HG03175 (cell line): Measurements from ENCODE around the gene DDX17.

Experiments used
- ATAC-seq: cut with Tn5 transposase; IDR thresholded peaks from one replicate; pipeline ENCODE4 v1.9.1; 2021; ENCODE audit warnings: mild to moderate bottlenecking, moderate library complexity; ENCODE audit not compliant: unreplicated experiment

The DDX17 gene

DNA sequence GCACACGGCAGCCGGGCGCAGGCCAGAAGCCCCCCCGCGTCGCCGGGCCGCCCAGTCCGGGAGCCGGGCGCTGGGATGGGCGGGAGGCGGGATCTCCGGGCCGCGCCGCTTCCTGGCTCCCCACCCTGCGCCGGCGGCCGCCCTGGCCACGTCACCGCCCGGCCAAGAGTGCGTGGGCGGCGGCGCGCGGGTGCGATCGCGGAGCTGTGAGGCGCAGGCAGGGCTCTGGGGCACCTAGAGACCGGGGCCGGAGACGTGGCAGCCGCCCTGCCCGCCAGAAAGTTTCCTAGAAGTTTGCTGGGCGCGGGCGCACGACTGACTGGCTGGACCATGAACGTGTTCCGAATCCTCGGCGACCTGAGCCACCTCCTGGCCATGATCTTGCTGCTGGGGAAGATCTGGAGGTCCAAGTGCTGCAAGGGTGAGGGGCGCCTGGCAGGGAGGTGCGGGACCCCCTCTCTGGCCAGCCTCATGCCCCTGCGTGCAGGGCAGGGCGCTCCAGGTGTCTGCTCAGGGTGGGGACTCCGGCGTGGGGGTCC, 38.1 kb downstream of the DDX17 start, which contains the start of gene KDELR3:
KDELR3 (plus strand) TSS at position 193 of the 539 bp plus-strand sequence; CDS start at position 331, 138 bp downstream.
- ATAC-seq: no peak

DNA sequence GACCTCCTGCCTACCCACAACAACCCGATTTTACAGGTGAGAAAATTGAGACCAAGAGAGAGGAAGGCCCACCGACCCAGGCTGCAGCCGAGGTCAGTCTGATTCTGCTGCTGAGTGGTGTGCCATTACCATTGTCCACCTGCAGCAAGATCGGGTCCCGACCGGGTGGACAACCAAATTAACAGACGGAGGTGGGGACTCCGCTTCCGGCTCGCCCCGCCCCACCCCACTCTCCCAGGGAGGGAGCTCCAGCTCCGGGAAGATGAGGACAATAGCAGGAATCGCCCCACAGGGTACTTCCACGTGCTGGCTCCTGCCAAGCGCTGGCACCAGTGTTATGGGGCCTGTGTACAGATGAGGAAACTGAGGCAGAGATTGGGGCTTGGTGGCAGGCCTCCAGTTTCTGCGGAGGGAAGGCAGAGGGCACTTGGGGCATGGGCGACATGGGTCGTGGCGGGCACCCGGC, 38.6 kb downstream of the DDX17 start:
- ATAC-seq: no peak

DNA sequence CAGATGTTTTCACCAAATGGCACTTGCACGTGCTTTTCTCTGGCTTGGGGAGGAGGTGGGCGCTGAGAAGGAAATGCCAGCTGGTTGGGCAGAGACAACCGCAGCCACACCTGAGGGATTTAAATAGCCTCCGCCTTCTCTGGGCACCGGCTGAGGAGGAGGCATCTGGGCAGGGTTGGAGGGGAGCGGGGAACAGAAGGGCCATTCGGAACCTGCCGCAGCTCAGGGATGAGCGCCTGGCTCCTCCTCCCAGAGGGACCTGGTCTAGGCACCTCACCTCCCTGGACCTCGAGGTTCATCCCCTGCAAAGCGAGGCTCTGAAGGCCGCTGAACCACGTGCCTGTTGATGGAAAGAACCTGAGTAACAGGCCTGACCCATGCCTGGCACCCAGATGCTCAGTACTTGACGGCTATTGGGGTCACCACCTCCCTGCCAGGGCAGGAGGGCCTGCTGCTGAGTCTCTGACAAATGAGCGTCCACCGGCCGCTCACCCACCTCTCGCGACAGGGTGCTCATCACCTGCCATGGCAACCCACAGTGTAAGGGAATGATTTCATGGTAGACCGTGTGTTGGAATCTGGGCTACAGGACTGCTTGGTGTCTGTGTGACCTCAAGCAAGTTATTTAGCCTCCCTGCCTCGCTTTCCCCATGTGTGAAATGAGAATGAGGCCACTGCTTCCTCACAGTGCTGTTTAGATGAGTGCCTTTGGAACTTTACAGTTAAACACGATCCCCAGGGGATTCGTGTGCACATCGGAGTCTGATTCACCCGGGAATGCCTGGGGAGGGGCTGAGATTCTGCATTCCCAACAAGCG, 40.2 kb downstream of the DDX17 start:
- ATAC-seq: no peak

DNA sequence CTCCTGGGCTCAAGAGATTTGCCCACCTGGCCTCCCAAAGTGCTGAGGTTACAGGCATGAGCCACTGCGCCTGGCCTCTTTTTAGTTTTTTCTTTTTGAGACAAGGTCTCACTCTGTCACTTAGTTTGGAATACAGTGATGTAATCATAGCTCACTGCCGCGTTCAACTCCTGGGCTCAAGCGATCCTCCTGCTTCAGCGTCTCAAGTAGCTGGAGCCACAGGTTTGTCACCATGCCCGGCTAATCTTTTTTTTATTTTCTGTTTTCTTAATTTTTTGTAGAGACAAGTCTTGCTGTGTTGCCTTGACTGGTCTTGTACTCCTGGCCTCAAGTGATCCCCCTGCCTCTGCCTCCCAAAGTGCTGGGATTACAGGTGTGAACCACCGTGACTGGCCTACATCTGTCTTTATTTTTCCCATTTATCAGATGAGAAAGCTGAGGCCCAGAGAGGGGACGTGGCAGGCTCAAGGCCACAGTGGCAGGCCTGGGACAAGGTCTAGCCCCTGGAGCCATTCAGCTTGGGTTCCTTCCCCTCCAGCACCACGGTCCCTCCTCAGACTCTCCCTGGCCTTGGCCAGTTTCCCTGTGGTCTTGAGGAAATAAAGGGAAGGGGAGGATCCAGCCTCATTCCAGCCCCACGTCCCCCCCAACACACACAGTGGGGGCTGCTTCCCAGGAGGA, 41.0 kb downstream of the DDX17 start:
- no peak for ATAC-seq

DNA sequence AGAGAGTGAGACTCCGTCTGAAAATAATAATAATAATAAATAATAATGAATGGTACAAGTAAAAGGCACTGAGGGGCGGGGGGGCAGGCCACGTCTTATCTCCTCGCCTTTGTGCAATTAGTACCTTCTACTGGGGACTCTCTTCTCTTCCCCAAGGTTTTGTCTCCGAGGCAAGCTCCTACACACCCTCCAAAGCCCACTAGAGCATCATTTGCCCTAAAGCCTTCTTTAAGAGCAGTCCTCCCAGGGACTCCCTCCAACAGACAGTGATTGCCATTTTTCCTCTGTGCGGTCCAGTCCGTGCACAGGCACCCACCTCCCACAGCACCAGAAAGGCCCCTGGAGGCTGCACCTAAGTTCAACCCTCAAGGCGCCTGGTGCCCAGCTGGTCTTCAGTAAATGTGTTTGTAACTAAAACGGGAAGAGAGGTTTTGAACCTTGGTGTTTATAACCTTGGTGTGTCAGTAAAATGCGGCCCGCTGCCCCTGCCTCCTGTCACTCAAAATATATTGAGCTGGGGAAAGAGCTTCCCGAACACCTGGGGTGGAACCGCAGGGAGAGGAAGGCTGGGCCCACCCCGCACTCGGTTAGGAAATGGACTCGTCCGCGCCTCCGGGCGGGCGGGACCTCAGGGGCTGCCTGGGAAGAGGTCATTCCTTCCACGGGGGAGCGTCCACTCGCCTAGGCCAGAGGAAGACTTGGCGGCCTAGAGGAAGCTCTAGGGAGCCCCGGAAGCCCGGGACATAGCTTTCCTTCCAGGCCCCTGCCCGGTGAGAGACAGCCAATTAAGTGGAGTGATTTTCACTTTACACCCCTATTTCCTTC, 42.9 kb downstream of the DDX17 start:
- no peak for ATAC-seq

DNA sequence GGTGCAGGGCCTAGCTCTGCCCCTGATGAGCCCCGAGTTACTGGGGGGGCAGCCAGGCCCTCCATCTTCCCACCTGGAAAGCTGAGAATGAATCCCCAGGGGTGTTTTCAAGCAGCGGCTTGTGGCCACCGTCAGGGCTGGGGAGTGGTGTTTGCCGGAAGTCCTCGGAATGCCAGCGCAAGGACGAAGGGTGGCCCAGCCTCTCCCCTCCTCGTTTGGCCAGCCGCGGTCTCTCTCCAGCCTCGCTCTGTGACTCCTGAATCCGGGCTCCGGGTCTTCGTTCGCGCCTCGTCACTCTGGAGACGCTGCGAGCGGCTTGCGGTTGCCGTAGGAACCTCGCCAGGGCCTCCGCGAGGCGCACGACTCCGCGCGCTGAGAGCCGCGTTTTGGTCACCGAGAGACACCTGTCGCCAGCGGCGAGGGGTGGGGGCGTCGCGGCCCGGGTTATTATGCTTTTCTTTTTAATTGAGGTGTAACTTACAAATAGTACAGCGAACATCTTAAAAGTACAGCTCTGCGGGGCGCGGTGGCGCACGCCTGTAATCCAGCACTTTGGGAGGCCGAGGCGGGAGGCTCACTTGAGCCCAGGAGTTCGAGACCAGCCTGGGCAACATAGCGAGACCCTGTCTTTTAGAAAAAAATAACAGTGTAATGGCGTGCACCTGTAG, 44.6 kb downstream of the DDX17 start:
- no peak for ATAC-seq

DNA sequence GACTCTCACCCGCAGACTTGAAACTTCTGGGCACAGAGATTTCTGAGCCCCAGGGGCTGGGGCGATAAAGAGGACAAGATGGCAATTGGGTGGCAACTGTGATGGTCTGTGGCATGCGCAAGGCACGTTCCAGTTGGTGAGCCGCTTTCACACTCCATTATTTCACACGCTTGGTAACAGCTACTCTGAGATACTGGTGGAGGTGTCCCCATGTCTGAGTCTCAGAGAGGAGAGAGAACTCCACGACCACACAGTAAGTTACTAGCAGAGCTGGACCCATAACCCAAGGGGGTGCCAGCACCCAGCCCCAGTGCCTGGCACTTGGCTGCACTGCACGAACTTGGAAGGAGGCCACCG, 45.1 kb downstream of the DDX17 start:
- no peak for ATAC-seq

DNA sequence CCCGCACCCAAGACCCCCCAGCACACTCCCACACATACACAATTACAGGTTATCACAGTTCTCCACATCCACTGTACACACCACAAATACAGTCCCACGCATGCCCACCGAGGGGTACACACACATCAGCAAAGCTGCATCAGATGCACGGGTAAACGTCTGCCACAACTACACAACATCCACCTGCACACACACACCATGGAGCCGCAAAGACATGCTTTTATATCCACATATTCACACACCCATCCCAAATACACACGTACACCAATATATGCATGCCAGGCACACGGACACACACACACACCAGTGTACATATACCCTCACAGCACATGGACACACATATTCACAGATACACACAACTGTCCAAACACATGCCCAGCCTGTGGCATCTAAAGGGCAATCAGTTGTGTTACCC, 45.7 kb downstream of the DDX17 start:
- no peak for ATAC-seq

DNA sequence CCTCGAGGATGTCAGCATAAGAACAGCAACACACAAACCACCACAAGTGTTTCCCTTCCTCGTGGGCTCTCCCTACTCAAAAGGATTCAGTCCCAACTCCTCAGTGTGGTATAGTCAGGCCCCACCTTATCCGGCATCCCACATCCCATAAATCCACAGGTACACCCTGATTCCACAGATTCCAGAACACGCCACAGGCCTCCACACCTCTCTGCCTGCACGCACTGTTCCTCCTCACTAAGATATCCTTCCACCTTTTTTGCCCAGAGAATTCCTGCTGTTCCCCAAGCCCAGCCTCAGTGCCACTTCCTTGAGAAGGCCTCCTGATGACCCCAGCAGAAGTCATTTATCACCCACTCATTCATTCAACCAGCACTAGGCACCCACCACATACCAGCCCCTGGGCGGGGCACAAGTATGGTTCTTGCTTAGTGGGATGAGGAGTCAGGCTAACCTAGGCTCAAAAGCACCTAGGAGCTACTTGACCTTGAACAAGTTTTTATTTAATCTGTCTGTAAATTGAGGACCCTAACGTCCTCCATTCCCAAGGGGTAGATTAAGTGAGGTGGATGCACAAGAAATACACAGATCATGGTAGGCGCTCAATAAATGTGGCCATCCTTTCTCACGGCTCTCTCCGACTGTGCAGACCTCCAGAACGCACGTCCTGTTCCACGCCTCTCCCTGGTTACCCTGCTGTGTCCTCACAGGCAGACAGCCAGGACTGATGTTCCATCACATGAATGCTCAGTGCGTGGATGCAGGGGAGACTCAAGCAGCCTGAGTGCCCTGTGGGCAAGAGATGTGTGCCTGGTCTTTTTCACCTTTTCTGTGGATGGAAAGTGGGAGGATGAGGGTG, 49.0 kb downstream of the DDX17 start:
- no peak for ATAC-seq

DNA sequence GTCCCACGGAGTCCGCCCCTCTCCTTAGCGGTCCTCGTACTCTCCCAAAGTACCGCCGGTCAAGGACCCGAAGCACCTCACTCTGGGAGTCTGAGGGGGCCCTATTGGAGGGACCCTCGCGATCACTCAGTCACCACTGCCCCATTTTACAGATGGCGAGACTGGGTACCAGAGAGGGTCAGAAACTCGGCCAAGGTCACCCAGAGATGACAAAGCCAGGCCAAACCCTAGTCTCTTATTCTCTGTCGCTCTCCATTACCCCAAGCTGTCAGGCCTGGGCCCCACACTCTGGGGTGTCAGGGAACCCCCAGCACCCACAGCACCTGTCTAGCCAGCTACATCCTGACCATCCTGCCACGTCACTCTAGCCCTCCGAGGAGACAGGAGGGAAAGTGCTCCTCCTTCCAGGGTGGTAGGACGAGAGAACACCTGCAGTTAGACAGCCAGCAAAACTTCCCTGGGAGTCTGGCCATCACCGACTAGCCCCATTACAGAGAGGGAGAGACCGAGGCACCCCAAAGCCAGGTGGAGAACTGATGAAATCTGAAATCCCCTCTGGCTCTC, 49.8 kb downstream of the DDX17 start:
- no peak for ATAC-seq

DNA sequence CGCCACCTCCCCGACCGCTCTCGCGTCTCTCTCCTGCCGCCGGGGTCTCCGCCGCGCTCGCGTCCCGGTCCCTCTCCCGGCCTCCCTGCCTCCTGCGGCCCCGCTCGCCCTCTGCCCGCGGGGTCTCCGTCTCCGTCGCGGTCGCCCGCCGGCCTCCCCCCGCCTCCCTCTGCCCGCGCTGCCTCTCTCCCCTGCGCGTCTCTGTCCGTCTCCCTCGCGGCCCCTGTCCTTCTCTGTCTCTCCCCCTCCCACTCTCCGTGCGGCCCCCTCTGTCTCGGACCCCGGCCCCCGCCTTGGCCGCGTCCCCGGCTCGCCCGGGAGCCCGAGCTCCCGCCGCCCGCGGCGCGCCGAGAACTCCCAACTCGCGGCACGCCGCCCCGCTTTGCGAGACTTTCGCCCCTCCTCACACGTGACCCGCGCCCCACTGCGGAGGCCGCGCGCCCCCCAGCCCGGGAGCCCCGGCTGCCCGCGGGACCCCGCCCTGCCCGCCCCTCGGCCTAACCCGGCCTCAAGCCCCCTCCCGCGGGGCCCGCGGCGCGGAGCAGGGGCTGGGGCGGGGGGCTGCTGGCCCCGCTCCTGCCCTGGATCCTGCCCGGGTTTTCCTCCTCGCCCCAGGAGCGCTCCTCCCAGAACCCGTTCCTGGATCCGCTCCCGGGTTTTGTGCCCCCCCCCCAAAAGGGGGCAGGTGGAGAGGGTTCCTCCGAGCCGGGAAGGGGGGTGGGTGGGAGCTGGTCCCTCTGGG, 50.4 kb downstream of the DDX17 start:
- no peak for ATAC-seq

DNA sequence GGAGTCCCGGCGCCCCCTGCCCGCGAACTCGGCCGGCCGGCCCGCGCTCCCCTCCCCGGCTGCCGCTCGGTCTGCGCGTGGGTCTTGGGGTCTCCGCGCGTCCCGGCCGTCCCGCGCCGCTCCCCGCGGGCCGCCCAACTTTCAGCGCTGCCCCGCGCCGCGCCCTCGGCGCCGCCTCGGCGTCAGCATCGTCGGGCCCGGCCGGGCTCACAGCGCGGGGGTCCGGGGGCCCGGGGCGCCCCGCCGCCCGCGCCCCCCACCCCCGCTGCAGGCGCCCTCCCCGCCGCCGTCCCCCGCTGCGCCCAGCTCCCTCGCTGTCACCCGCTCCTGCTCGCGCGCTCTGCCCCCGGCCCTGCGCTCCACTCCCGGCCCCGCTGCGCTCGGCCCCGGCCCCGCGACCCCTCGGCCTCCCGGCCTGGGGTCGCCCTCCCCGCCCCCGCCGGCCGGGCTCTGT, 51.0 kb downstream of the DDX17 start, which contains the start of gene KCNJ4:
KCNJ4 (minus strand) TSS at position 124 of the 454 bp plus-strand sequence. CDS start 27,067 bp downstream, outside the sequence.
- ATAC-seq: no peak

DNA sequence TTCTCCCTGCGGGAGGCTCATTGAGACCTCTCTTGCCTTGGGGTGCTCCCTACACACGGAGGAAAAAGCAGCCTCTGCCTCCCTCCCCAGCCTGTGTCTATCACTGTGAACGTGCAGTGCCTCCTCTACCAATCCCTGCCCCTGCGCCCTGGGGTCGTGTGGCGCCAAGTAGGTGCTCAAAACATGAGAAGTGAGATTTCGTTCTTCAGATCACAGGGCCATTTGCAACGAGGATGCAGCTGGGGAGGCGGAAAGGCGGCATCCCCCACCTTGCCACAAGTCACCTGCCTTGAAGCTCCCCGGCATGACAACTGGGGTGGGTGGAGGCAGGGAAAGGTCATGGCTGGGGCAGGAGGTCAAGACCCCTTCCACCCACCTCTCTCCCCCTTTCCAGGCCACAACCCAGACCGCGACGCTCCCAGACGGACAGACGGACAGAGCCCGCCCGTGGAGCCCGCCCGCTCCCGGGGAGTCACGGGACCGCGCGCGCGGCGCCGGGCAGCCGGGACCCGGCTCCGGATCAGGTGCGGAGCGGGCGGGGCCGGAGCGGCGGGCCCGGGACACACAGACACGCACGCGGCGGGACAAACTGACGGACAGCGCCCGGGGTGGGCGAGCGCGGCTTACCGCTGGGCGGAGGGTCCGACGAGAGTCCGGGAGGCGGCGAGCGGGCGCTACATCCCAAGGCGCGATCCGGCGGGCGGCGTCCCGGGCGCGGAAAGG, 51.6 kb downstream of the DDX17 start:
- ATAC-seq: no peak

DNA sequence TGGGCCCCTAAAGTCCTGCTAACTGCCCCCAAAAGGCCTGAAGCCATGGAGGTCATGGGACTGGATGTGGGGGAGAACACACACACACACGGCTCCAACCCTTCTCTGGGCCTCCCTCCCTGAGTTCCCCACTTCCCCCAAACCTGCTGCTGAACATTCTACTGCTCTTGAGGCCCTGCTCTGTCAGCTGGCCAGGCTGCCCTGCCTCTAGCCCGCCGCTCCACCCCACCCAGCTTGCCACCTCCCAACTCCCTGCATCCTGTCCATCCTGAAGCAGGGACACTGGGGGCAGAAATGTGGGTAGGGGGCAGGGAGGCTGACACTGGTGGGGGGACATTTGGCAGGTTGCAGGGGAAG, 52.1 kb downstream of the DDX17 start:
- no peak for ATAC-seq

DNA sequence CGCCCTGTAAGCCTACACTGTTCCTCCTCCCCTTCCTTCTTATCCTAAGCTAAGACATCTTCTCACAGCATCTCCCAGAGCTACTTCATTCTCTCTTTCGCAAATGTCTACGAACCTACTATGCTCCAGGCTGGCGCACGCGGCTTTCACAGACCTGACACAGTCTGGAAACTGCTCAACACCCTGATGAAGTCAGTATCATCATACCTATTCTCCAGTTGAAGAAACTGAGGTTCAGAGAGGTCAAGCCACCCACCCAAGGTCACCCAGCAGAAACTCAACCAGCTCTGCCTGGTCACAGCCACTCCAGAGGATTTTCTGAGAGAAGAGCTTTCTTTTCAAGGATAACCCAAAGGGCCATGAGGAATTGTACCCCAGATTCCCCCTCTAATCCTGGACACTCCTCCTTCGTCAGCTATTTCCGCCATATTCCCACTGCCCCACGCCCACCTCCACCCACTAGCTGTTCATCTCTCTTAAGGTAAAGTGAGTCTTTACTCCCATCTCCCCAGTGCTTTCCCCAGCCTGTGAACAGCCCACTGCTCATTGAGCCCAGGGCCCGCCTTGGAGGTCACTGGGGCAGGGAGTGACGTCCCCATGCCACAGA, 52.9 kb downstream of the DDX17 start:
- ATAC-seq: no peak

DNA sequence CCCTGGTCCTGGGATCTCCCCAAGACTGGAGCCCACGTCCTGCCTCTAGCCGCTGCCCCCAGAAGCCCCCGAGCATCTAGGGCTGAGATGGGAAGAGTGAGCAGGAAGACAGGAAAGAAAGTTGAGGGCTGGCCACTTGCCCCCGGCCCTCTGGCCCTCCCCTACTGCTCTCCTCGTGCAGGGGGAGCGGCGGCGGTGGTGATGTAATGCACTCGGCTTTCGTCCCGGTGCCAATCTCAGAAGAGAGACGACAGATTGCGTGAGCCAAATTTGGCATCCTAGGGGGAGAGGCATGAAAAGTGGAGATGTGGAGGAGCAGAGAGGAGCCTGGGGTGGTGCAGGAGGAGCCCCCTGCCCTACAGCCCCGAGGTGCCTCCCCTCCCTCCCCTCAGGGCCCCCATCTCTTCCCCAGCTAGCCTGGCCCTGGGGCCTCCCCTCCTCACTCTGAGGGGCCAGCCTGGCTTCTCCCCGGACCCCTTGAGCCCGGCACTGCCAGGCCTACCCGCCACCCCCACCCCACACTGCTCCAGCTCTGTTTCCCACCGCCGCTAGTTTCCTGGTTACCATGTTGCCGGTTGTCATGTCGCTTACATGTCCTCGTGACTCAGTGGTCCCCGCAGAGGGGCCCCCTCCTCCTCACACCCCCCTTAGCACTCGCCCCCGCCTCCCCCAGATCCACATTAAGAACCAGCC, 53.6 kb downstream of the DDX17 start:
- ATAC-seq: no peak

DNA sequence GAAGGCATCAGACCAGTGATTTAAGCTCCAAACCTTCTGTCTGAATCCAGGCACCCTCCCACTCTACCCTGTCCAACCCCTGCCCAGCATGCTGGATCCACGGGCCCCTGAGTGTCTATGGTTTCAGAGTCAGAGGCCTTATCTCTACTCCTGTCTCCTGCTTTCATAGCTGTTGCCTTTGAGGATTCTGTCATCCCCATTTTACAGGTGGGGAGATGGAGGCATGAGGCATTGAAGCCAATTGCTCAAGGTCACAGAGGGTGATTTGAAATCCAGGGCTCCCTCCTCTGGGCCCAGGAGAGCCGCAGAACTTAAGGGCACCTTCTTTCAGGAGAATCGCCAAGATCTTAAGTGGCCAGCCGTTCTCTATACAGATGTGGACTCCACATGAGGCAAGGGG, 54.2 kb downstream of the DDX17 start:
- no peak for ATAC-seq
